NCI-H748 (cell line): Measurements from ENCODE around the gene PBRM1.
"Not testable (repeated sequence)": the region's sequence is repeated elsewhere in the genome, so short reads cannot be mapped to it uniquely, and the experiment has no call there.

ENCODE experiments used
- DNase-seq: peaks from one replicate; lab custom pipeline; 2025; ENCODE audit not compliant: unreplicated experiment; lab: John Stamatoyannopoulos, UW

The PBRM1 gene

GRCh38 chr3:52685709-52686691, at the start of gene PBRM1, which contains the start of gene GNL3:
TSS of gene PBRM1 (minus strand) at chr3:52685913.
TSS of gene GNL3 (plus strand) at chr3:52686032. CDS start at chr3:52686093, 61 bp downstream.
- peak; percentile 94 for DNase-seq

- DNase-seq: no peak
These were observed 47.7 kb upstream of the PBRM1 start for GRCh38 chr3:52733256-52733891.

- no peak for DNase-seq
These were observed 45.9 kb upstream of the PBRM1 start for GRCh38 chr3:52731590-52731989.

- no peak for DNase-seq
These were observed 45.0 kb upstream of the PBRM1 start for GRCh38 chr3:52730681-52731080.

- not testable (repeated sequence) for DNase-seq
These were observed 43.0 kb upstream of the PBRM1 start for GRCh38 chr3:52728753-52729152.

GRCh38 chr3:52724511-52724910, 38.8 kb upstream of the PBRM1 start:
- no peak for DNase-seq

- no peak for DNase-seq
These were observed 38.2 kb upstream of the PBRM1 start for GRCh38 chr3:52723935-52724334.

GRCh38 chr3:52722491-52722890, 36.8 kb upstream of the PBRM1 start:
- no peak for DNase-seq

- DNase-seq: no peak
These were observed 36.0 kb upstream of the PBRM1 start for GRCh38 chr3:52721730-52722008.

GRCh38 chr3:52721002-52721729, 35.5 kb upstream of the PBRM1 start:
- DNase-seq: no peak

GRCh38 chr3:52719618-52720017, 33.9 kb upstream of the PBRM1 start:
- no peak for DNase-seq

GRCh38 chr3:52715714-52716305, 30.1 kb upstream of the PBRM1 start:
- DNase-seq: no peak

- no peak for DNase-seq
These were observed 28.9 kb upstream of the PBRM1 start for GRCh38 chr3:52714335-52715302.

GRCh38 chr3:52712291-52713212, 26.8 kb upstream of the PBRM1 start:
- no peak for DNase-seq

- DNase-seq: no peak
These were observed 24.8 kb upstream of the PBRM1 start for GRCh38 chr3:52710512-52710911.

- no peak for DNase-seq
These were observed 21.9 kb upstream of the PBRM1 start for GRCh38 chr3:52707585-52707984.

- peak; percentile 86 for DNase-seq
These were observed 20.3 kb upstream of the PBRM1 start, which contains the start of the genes GLT8D1 and SPCS1 for GRCh38 chr3:52705688-52706686. TSS of gene GLT8D1 (minus strand) at chr3:52705791. CDS start at chr3:52700460, 5,331 bp downstream. TSS of gene SPCS1 (plus strand) at chr3:52706106. CDS start at chr3:52706247, 141 bp downstream.

GRCh38 chr3:52705438-52705687, 19.6 kb upstream of the PBRM1 start:
- DNase-seq: no peak
